WTC11 (cell line): ENCODE results near the gene GGTLC2. TPM values are rescaled to one million over a fixed set of nuclear protein-coding genes. Genes with fewer than 3 reads are reported as not detected.

Source experiments
- ATAC-seq: fragments of 200-7000 bp; cut with Tn5 transposase; 2 replicates; pipeline ENCODE4 v1.10.0; 2021; ENCODE audit warnings: mild to moderate bottlenecking, moderate library complexity
- CTCF ChIA-PET: fragments of 300-600 bp; sonication (Branson Sonifier 250); formaldehyde crosslinking; loops from one replicate; lab custom pipeline; 2021; ENCODE audit warnings: antibody characterized with exemption; lab: Charles Lee
- POLR2A ChIA-PET: fragments of 350-600 bp; sonication (Branson Sonifier 250); formaldehyde crosslinking; loops from one replicate; lab custom pipeline; 2021; ENCODE audit warnings: antibody characterized with exemption; lab: Charles Lee
- DNase-seq: peaks from one replicate; pipeline ENCODE4 v3.0.0; 2021; ENCODE audit warnings: low spot score
- H3K27ac Mint-ChIP-seq: 2 replicates; pipeline ENCODE4 v1.8.0; 2021; ENCODE audit warnings: mixed read lengths
- H3K27me3 Mint-ChIP-seq: 2 replicates; pipeline ENCODE4 v1.8.0; 2021; ENCODE audit warnings: low read depth, mild to moderate bottlenecking, moderate library complexity, mixed read lengths
- H3K36me3 Mint-ChIP-seq: 2 replicates; pipeline ENCODE4 v1.8.0; 2021; ENCODE audit warnings: mixed read lengths
- H3K4me1 Mint-ChIP-seq: 2 replicates; pipeline ENCODE4 v1.8.0; 2022; ENCODE audit warnings: mixed read lengths
- H3K4me3 Mint-ChIP-seq: 2 replicates; pipeline ENCODE4 v1.8.0; 2021; ENCODE audit warnings: mild to moderate bottlenecking, moderate library complexity, mixed read lengths
- H3K9me3 Mint-ChIP-seq: 2 replicates; pipeline ENCODE4 v1.8.0; 2021; ENCODE audit warnings: mixed read lengths
- AFF4 ChIP-seq: sonication (generic); formaldehyde crosslinking; IDR thresholded peaks from 2 replicates; pipeline ENCODE4 v1.8.1; 2023; ENCODE audit warnings: mild to moderate bottlenecking, missing genetic modification reagents, borderline replicate concordance
- ATF6 ChIP-seq: sonication (generic); formaldehyde crosslinking; IDR thresholded peaks from 2 replicates; pipeline ENCODE4 v1.8.1; 2023; ENCODE audit warnings: mild to moderate bottlenecking, missing genetic modification reagents
- GABPB1 ChIP-seq: sonication (generic); formaldehyde crosslinking; IDR thresholded peaks from 2 replicates; pipeline ENCODE4 v1.8.1; 2023; ENCODE audit warnings: mild to moderate bottlenecking, missing genetic modification reagents
- HMGA2 ChIP-seq: fragments of 250-450 bp; sonication (Bioruptor Pico); IDR thresholded peaks from 2 replicates; pipeline ENCODE4 v1.4.0; 2021; ENCODE audit warnings: mild to moderate bottlenecking, moderate library complexity
- IRF2 ChIP-seq: sonication (generic); formaldehyde crosslinking; IDR thresholded peaks from 2 replicates; pipeline ENCODE4 v1.8.0; 2022; ENCODE audit warnings: low read depth, missing genetic modification reagents, borderline replicate concordance
- MAX ChIP-seq: sonication (generic); formaldehyde crosslinking; IDR thresholded peaks from 2 replicates; pipeline ENCODE4 v1.8.0; 2022; ENCODE audit warnings: mild to moderate bottlenecking, missing genetic modification reagents
- PRRX2 ChIP-seq: fragments of 250-450 bp; sonication (Bioruptor Pico); IDR thresholded peaks from 2 replicates; pipeline ENCODE4 v1.8.0; 2021; ENCODE audit warnings: mild to moderate bottlenecking
- STAT6 ChIP-seq: sonication (generic); formaldehyde crosslinking; conservative IDR thresholded peaks from 2 replicates; pipeline ENCODE4 v1.8.1; 2023; ENCODE audit warnings: mild to moderate bottlenecking, low read depth, missing genetic modification reagents, moderate library complexity
- ZBTB43 ChIP-seq: sonication (generic); formaldehyde crosslinking; IDR thresholded peaks from 2 replicates; pipeline ENCODE4 v1.8.1; 2023; ENCODE audit warnings: mild to moderate bottlenecking, missing genetic modification reagents
- total RNA-seq: library from RNA; stranded (reverse); gene quantifications from 3 replicates; pipeline ENCODE4 v1.2.3, GENCODE V29; 2021

The GGTLC2 gene
- total RNA-seq, 1 experiment from 2014 or later = not detected

- H3K27me3 Mint-ChIP-seq = peaks cover 83% of the 10 kb centered on the region
- no peak overlapping the region for H3K27ac Mint-ChIP-seq
Measured at GRCh38 chr22:22657712-22658111, 13.3 kb downstream of the GGTLC2 start.

More at GRCh38 chr22:22657712-22658111, 13.3 kb downstream of the GGTLC2 start:
- Mint-ChIP-seq H3K4me3 (no peak overlapping the region), H3K36me3 (no peaks in the 10 kb centered on the region), H3K9me3 (no peaks in the 10 kb centered on the region), H3K4me1 (no peaks in the 10 kb centered on the region)
- ChIA-PET POLR2A (no interaction called here), CTCF (interaction anchor here (0.6 kb wide), 1 partner anchor 44 kb away, joined by 3 read pairs; no protein-coding TSS in a partner anchor)
- TF ChIP-seq AFF4 (CRISPR knock-in tag) (no peak), GABPB1 (CRISPR knock-in tag) (no peak), MAX (CRISPR knock-in tag) (no peak), ATF6 (CRISPR knock-in tag) (no peak), HMGA2 (CRISPR knock-in tag) (no peak), STAT6 (CRISPR knock-in tag) (no peak), PRRX2 (CRISPR knock-in tag) (no peak), IRF2 (CRISPR knock-in tag) (no peak), ZBTB43 (CRISPR knock-in tag) (no peak)
- DNase-seq (no peak), ATAC-seq (no peak)
